NCI-H2196 (cell line): Measurements from ENCODE around the gene CDKN2C.

ENCODE experiments used
- DNase-seq: peaks from one replicate; lab custom pipeline; 2025; ENCODE audit not compliant: unreplicated experiment; lab: John Stamatoyannopoulos, UW

Gene CDKN2C

DNA sequence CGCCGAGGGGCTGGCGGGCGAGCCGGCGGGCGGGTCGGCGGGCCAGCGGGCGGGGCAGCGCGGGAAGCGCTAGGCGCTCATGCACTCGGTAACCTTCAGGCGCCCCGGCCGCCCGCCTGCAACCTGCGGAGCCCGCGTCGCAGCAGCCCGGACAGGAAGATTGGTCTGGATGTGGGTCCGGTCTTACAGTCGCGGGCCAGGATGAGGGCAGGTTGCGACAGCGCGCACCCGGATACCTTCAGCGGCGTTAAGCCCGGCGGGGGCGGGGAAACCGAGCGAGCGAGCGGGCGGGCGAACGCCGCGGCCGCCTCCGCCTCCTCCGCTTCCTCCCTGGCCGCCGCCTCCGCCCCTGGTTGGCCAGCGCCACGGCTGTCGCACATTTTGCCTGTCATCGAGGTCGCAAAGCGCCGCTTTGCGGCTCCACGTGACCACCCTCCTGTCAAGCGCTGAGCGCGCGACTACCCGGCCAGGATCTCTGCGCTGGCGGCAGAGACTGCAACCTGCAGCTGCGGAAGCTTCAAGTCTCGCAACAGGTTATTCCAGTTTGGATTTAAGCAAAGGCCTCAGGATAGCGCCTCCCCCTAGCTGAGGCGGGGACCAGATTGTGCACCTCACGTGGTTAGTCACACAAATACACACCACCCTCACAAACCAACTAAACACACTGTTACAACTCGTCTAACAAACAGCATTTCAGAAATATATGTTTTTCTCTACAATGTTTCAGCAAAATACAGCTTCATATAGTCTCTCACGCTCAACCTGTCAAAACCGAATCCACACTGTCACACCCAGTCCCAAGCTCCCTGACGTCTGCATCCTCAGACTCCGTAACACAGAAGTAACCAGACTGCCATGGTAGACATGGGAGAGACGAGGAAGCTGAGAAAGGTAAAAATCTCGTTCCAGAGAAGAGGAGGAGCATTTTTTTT is 9.9 kb upstream of the CDKN2C start, which contains the start of gene FAF1:
Gene FAF1, minus strand, starts transcription at position 355 of the 932 bp plus-strand sequence. CDS start 456 bp downstream, outside the sequence.
- peak; percentile 99 for DNase-seq

DNA sequence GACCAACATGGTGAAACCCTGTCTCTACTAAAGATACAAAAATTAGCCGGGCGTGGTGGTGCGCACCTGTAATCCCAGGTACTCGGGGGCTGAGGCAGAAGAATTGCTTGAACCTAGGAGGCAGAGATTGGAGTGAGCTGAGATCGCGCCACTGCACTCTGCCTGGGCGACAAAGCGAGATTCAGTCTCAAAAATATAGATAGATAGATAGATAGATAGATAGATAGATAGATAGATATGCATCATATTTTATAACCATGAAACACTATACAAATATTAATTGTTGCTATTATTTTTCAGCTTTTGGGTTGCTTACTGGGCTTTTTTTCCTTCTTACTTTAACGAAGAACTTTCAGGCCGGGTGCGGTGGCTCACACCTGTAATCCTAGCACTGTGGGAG is 5.2 kb upstream of the CDKN2C start:
- no peak for DNase-seq

DNA sequence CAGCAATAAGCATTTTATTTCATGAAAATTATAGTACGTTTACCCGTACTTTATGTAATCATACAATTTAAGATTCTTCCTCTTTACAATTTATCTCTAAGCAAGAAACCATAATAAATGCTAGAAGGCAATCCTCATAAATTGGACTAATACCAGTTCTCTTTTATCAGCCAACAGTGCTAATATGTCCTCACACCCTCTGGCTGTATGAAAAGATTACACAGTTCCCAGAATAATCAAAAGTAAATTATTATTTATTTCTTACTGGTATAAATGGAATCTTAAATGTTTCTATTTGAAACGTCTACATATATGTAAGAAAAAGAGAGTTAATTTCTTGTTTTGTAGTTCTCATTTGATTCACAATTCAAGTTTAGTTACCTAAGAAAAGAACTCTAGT is 3.1 kb upstream of the CDKN2C start:
- DNase-seq = no peak

DNA sequence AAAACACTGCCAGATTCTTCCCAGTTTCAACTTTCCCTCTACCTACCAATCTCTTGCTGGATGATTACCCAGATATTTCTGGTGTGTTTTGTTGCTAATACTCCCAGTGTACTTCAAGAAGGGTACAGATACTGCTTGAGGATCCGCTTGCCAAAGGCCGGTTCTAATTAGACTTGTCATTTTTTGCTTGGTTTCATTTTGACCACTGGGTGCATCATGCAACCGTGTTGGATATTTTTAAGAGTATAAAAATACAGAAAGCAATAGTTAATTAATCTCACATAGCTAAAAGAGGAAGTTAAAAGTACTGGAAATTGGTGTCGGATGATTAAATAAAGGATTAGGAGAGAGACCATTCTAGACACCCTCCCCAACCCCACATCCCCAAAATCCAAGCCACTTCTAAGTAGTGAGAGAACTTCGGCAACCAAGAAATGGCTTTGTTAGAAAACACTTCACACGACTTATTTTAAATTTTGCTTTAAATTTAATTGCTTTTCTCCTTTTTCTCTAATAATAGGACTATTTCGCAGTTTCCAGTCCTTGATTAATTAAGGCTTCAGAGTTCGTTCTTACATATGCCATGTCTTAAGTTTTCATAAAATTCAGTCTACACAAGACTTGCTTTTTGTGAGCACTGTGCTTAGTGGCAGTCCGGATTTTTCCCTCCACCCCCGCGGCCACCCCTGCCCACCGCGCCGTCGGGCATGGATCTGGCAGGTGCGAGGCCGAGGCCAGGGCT is 2.5 kb upstream of the CDKN2C start:
- DNase-seq = peak; percentile 55

DNA sequence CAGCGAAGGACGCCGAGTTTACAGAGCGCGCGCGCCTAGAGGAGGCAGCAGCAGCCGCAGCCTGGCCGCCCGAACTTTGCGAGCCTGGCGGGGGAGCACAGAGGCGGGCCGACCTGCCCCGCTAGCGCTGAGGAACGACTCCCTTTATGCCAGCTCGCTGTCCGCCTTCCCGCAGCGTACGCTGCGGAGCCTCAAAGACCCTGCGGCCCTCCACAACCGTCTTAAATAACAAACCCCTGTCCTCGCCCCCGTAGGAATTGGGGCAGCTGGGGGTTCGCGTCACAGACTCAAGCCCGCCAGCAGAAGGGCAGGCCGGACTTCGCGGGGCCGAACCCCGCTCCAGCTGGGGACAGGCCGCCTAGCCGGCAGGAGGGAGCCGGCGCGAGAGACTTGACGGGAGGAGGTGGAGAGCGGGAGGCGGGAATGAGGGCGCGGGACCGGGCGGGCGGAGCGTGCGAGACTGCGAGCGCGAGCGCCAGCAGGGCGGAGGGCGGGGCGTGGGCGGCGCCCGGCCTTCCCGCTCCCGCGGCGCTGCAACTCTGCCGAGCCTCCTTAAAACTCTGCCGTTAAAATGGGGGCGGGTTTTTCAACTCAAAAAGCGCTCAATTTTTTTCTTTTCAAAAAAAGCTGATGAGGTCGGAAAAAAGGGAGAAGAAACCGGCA is 1.8 kb upstream of the CDKN2C start:
- DNase-seq = peak; percentile 94

DNA sequence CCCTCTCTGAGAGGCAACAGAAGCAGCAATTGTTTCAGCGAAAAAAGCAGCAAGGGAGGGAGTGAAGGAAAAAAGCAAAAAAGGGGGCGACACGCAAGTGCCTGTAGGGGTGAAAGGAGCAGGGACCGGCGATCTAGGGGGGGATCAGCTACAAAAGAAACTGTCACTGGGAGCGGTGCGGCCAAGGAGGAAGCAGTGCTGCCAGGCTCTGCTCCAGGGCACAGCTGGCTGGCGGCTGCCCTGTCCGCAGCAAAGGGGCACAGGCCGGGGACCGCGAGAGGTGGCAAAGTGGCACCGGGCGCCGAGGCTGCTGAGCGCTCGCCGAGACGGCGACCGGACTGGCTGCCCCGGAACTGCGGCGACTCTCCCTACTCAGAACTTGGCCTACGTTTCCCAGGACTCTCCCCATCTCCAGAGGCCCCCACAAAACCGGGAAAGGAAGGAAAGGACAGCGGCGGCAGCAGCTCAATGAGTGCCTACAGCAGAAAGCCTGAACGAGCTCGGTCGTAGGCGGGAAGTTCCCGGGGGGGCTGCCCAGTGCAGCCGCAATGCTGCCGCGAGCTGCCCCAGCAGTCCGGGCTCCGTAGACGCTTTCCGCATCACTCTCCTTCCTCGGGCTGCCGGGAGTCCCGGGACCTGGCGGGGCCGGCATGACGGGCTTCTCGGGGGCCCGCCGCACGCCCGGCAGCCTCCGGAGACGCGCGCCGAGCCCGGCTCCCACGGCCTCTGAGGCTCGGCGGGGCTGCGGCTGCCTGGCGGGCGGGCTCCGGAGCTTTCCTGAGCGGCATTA is 1.0 kb upstream of the CDKN2C start:
- no peak for DNase-seq

DNA sequence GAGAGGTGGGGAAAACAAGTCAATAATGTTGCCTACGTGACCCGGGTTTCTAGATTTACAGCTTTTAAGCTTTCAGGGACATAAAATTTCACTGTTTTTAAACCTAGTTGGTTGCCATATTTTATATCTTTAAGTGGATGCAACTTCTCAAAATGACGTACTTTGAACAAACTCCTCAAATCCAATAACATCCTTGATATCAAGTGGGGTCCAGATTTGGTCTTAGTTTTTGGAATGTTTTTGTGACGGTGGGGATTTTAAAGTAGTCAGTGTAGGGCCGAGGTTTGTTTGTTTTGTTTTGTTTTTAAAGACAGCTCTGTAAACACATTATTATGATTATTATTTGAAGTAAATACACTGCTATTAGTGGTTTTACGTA is 453 bp downstream of the CDKN2C start:
- DNase-seq = no peak

DNA sequence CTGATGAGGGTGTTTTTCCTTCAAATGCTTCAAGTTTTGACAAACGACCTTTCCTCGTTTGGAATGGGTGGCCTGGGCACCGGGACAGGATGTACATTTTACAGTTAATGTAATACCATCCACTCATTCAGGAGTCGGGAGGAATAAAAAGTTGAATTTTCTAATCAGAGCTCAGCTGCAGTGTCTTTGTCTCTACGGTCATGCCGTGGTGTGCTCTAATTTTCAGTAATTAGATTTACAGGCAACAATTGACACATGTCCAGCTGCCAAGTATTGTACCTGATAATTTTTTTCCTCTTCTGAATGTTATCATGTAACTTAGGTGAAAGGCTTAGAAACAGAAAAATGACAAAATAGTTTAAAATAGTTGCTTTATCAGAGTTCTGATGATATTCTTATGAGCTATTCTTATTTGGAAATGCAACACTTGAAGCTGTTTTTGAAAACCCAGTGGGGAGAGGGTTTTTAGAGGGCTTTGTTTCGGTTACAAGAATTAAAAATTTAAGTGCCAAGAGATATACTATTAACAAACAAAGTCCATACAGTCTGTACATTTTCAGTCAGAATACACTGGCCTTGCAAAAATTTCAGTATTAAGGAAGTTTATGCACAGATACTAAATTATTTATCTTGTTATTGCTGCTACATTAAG is 1.0 kb downstream of the CDKN2C start:
- DNase-seq = no peak

DNA sequence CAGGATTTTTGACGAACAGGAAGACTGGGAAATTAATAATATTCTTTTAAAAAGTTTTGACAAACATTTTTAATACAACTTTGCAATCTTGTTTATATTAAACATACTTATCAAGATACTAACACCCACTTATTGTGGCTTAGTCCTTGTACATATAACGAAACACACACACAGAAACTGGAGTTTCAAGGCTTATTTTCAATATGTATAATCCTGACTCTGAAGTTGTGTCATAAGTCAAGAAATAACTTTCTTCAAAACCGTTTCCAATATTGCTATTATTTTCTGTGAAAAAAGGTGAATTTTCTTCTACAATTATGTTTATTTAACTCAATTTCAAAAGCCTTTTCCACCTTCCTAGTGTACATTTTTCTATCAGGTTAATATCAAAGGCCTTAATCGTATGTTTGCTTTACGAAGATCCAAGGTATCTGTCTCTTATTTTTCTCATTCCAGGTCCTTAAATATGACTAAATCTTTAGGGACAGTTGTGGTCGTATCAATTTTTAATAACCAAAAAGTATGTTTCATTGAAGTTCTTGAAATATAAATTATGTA is 1.8 kb downstream of the CDKN2C start:
- DNase-seq = no peak

DNA sequence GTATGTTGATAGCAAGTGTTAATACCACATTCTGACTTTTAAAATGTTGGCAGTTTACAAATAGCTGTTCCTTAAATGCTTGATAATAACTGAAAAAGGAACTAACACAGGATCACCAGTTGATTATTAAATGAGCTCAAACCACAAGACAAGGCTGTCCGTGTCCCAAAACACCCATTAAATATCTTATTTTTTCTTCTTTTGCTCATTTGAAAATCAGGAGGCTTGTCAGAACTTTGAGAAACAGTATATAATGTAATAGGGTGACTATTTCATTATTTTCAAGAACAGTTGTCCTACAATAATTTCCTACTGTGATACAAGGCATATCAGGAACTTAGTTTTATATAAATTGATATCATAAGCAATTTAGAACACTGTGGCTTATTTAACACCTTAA is 2.7 kb downstream of the CDKN2C start:
- DNase-seq = no peak

DNA sequence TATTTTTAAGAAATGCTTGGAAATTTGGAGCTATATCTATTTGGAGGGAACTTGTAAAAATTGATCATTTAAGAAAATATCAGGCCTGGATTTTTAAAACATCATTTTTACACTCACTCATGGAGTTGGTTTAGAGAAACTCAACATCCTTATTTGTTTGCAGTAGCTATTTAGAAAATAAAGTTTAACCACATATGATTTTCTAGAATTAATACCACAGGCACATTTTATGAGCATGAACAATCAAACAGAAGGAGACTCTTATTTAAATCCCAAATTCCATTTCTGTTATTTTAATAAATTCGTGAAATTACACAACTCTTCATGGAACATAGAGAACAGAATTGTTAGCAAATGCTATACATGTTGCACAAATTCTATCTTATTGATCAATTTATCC is 3.2 kb downstream of the CDKN2C start:
- no peak for DNase-seq

DNA sequence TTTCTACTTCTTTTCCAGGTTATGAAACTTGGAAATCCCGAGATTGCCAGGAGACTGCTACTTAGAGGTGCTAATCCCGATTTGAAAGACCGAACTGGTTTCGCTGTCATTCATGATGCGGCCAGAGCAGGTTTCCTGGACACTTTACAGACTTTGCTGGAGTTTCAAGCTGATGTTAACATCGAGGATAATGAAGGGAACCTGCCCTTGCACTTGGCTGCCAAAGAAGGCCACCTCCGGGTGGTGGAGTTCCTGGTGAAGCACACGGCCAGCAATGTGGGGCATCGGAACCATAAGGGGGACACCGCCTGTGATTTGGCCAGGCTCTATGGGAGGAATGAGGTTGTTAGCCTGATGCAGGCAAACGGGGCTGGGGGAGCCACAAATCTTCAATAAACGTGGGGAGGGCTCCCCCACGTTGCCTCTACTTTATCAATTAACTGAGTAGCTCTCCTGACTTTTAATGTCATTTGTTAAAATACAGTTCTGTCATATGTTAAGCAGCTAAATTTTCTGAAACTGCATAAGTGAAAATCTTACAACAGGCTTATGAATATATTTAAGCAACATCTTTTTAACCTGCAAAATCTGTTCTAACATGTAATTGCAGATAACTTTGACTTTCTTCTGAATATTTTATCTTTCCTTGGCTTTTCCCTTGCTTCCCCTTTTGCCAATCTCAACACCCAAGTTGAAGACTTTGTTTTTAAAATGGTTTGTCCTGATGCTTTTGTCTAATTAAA is 4.0 kb downstream of the CDKN2C start:
- DNase-seq = no peak

DNA sequence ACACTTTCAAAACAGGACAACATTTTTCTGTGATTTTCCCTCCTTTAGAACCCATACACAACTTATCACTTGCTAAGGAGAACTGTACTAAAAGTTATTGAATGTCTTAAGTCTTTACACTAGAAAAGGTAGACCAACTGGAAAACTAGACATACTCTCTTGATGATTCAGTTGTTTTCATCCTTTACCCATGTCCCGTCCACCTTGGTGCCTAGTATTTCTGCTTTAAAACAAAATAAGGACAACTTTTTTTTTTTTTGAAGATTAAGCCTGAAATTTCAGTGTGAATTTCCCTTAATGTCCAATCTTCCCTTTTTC is 4.5 kb downstream of the CDKN2C start:
- no peak for DNase-seq

DNA sequence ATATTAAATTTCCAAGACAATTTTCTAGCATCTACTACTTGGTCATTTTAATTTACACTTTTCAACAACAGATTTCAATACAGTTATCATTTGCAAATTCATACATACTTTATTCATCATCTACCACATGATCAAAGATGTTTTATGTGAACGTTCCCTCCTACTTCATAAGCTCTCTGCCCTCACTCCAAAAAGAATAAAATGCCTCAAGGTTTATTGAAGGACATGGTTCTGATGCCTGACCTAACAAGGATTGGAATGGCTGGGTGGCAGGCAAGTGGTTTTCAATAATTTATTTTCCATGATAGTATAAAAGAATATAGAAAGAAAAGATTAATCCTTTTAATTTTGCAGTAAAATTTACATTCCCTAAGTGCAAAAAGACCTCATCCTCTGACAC is 5.4 kb downstream of the CDKN2C start:
- no peak for DNase-seq

DNA sequence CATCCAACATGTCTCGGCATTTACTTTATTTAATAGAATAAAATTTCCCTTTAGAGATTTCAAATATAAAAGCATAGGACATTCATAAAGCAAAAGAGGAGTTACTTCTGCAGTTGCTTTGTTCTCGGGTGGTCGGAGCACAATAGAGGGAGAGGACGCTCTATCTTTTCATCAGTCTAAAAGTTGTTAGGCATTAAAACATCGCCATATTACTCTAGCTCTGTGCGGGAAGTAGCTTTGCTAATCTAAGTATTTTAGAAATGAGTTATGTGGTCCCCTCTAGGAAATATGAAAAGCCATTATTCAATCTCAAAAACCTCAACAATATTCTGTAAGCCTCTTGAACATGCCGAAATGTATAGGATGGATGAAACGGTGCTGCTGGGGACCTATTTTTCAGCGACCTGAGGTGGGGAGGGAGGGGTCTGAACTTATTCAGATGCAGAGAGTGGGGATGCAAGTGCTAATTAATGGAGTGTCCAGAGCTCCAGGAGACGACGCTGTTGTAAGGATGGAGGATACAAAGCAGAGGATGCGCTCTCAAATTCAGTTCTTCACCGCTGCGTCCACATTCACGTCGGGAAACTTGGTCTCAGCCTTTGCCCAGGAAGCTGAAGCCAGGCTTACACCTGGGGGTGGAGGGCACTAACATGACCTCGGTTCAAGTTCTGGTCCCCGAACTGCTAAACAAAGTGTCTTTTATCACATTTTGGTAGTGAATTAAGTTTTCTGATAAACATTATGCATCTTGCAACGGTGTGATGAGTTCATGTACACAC is 6.3 kb downstream of the CDKN2C start:
- DNase-seq = no peak

DNA sequence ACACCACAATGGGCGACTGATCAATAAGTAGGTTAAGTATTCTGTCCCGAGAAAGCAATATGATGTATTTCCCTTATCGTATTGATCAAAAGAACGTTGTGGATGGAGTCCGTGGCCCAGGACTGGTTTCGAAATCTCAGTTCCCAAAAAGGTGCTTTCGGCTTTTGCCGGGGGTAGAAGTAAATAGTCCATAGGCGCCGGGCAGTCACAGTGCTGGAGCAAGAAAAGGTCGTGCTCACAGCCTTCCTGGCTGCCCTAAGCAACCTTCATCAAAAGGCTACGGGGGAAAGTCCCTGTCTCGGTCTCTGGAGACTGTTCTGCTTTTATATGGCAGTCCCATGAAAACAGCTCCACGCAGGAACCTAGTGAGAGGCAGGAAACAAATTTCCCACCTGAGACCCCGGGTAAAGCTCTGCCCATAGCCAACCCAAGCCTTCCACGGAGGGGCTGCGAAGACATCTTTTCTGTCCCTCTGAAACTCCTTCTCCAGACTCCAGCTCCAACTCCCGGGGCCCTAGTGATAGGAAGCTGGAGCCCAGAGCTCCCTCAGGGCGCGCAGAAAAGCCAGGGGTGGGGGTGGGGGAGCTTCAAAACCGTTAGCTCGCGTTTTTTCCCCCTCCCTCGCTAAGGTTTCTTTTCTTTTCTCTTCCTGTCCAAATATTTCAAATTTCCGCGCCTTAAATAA is 7.0 kb downstream of the CDKN2C start:
- peak; percentile 81 for DNase-seq

DNA sequence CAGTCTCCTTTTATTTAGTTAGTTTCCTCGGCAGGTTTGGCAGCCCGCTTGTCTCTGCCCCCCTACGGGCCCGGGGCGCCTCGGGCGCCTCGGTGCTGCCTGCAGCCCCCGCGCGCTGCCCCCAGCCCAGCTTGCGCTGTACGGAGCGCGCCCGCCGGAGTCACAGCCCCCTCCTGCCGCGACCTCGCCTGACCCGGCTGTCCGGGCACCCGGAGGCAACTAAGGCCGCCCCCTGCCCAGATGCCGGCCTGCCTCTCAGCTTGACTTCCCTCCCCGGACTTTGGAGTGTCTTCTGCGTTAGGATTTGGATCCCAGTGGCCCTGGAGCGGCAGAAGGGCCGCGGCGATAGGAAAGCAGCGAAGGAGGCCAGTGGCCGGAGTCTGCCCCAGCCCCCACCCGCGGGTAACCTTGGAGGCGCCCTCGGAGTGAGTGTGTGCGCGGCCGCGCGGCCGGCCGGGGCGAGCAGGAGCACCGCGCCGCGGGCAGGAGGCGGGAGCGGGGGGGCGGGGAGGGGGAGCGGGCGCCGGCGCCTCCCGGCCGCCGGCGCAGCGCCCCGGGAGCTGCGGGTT is 7.6 kb downstream of the CDKN2C start:
- peak; percentile 64 for DNase-seq
